Measurements from ENCODE around the gene GREB1L. TPM values are rescaled to one million over a fixed set of nuclear protein-coding genes. Genes with fewer than 3 reads are reported as not detected.
"Not testable (repeated sequence)": the region's sequence is repeated elsewhere in the genome, so short reads cannot be mapped to it uniquely, and the experiment has no call there.

The GREB1L gene
- total RNA-seq, 1 experiment from 2014 or later, result 2.1 TPM

DNA sequence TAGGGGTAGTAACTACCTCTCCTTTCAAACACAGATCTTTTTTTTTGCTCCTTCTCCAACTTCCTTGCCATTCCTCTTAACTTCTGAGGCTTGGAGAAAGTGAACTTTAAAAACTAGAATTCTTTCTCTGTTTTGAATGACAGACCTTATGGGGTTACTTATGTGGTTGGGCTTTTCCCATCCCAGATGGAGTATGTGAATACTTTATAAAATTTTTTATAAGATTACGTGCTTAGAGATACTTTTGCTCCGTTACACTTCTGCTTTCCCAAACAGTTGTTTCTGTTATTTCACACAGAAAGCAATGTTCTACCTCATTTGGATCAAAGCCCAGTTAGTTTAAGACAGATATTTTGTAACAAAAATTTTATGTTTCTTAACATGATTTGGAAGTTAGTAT is 20.2 kb downstream of the GREB1L start:
- DNase-seq (ENCODE audit: extremely low read depth, low read depth), result no peak

- DNase-seq (ENCODE audit: extremely low read depth, low read depth), result no peak
Measured at GRCh38 chr18:21262979-21263378, 20.9 kb downstream of the GREB1L start.

GRCh38 chr18:21264651-21265050 is 22.6 kb downstream of the GREB1L start:
- DNase-seq (ENCODE audit: extremely low read depth, low read depth), result no peak

DNA sequence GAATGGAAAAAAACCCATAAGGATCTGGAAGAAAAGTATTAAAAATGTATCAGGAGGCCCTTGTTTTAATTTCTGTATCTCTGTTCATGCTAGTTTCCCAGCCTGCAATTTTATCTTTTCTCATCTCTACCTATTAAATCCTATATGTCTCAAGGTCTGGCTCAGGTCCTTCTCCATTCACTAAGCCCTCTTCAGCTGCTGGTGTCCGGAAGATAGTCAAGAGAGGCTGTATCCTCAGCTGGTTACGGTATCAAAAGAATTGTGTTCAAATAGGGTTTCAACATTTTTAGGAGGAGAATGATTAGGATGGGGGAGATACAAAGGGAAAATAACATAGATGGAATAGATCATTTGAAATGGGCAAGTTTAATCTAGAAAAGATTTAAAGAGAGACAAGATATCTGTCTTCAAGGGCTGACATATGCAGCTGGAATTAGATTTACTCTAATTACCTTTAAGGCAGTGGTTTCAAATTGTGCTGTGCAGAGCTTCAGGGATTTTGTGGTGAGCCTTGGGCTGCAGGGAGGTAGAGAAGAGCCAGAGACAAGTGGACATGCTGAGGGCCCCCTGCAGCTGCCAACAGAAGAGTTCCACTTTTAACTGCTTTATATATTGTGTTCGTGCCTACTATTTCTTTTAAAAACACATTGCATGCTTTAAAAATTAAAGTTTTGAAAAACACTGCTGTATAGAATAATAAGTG is 24.1 kb downstream of the GREB1L start:
- no peak for DNase-seq (ENCODE audit: extremely low read depth, low read depth)

- DNase-seq (ENCODE audit: extremely low read depth, low read depth), result no peak
Measured at GRCh38 chr18:21267400-21267799, 25.4 kb downstream of the GREB1L start.

DNA sequence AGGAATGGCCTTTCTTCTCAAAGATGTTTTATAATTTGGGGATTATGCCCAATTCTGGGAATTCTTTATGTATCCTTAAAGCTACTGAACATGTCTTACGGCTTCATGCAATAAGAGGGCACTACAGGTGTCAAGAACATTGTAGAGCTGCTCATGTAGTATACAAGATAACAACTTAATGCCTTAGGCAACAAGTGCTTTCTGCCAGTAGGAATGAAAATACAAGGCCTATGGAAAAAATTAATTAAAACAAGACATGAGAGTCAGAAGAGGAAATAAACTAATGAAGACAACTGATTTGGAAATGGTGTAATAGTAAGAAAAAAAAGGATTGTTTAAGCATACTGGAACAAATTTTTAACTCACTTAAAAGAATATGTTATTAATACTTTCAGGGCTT is 27.3 kb downstream of the GREB1L start:
- DNase-seq (ENCODE audit: extremely low read depth, low read depth), result no peak

- DNase-seq (ENCODE audit: extremely low read depth, low read depth), result no peak
Measured at GRCh38 chr18:21270453-21270852, 28.4 kb downstream of the GREB1L start.

DNA sequence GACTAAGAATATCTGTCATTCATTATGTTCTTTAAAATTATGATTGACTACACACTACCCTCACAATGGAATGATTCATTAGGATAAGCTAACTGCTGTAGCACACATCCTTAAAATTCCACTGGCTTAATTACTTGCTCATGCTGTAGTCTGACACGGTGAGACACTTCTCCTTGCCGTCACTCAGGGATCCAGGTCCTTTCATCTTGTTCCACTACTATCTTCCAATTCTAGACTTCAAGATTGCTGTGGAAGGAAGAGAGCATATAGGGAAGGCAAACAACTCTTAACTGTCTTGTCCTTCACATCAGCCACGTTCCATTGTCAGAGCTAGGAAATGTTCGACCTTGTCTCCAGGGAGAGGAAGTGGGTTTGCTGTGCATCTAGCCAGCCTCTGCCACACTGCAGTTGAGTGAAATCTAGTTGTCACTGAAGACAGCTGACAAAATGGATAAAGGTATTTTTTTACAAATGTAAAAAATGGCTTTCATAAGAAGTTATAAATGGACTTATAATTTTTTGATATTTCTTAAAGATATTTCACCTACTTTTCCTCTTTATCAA is 30.1 kb downstream of the GREB1L start:
- DNase-seq (ENCODE audit: extremely low read depth, low read depth), result no peak

GRCh38 chr18:21273568-21273967 is 31.5 kb downstream of the GREB1L start:
- no peak for DNase-seq (ENCODE audit: extremely low read depth, low read depth)

GRCh38 chr18:21275645-21276044 is 33.6 kb downstream of the GREB1L start:
- no peak for DNase-seq (ENCODE audit: extremely low read depth, low read depth)

DNA sequence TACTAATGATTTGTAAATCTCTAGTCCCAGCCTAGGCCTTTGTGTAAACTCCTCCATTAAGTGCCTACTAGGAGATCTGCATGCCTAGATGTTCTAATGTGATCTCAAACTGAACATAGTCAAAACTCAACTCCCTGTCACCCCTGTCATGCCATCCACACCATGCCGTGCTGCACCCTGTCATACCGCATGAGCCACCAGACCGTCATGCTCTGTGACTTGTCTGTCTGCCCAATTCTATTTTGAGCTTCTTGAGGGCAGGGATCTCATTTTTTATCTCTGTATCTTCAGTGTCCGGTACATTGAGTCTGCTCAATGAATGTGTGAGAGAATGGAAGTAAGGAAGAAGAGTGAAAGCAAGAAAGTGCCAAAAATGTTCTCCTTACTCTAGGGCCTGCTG is 35.5 kb downstream of the GREB1L start:
- DNase-seq (ENCODE audit: extremely low read depth, low read depth), result no peak

GRCh38 chr18:21278218-21278617 is 36.2 kb downstream of the GREB1L start:
- DNase-seq (ENCODE audit: extremely low read depth, low read depth), result not testable (repeated sequence)

DNA sequence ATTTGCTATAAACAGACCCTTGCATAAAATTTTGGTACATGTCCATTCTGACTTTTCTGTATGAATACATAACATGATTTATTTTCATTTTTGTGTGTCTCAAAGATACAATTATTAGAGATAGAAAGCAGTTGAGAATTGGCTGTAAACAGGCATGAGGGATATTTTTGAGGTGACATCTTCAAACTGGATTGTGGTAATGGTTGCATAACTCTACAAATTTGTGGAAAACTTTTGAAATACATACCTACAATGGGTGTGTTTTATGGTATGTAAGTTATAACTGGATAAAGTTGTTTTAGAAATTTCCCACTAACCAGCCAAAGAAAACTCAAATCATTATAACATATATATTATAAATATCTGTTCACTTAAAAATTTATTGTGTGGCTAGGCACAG is 39.6 kb downstream of the GREB1L start:
- no peak for DNase-seq (ENCODE audit: extremely low read depth, low read depth)

- no peak for DNase-seq (ENCODE audit: extremely low read depth, low read depth)
Measured at GRCh38 chr18:21284540-21284939, 42.5 kb downstream of the GREB1L start.

GRCh38 chr18:21289827-21290226 is 47.8 kb downstream of the GREB1L start:
- DNase-seq (ENCODE audit: extremely low read depth, low read depth), result no peak

DNA sequence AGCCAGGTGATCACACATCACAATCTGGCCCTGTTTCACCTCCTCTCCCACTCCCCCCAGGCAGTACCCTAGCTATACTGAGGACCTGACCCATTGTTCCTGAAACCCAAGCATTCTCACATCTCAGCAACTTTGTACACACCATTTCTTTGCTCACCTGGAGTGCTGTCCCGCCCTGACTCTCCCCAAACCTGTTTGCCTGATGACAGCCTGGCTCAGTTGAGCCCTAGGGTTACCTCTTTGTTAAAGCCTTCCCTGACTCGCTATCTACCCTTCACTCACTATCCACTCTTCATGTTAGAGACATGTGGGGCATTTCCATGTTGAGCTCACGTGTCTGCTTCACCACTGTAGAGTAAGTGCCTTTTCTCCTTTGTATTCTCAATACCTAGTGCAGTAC is 49.1 kb downstream of the GREB1L start:
- DNase-seq (ENCODE audit: extremely low read depth, low read depth), result no peak

GRCh38 chr18:21293479-21293878 is 51.4 kb downstream of the GREB1L start:
- DNase-seq (ENCODE audit: extremely low read depth, low read depth), result no peak

DNA sequence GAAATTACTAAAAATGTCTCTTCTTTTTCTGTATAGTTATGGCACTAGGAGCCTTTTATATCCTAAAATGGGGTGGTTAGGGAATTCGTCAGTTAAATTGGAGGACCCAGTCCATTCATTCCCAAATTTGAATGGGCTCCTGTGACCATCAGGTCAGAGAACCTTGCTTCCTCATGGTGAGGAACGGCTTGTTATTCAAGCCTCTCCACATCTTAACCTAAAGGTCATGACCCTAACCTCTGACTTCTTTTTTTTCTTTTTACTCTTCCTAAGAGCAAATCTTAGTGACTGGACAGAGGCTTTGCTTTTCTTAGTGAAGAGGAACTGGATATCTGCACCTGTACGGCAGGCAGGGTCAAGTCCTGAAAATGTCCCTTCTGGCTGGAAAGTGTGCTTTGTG is 53.1 kb downstream of the GREB1L start:
- no peak for DNase-seq (ENCODE audit: extremely low read depth, low read depth)

- DNase-seq (ENCODE audit: extremely low read depth, low read depth), result no peak
Measured at GRCh38 chr18:21296045-21296444, 54.0 kb downstream of the GREB1L start.

DNA sequence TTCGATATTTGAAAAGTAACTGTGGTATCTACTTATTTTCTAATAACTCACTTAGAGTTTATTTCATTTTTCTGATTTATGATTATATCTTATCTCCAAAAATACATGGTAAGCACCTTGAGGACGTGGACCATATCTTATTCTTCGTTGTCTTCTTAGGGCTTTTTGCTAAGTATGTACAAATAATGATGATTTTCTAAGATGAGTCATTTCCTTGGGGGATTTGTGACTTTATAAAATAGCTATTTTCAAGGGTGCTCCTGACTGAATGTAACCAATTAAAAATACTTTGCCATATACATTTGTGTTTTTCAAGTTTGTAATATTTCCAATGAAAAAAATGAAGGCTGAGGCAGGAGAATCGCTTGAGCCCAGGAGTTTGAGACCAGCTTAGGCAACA is 56.3 kb downstream of the GREB1L start:
- no peak for DNase-seq (ENCODE audit: extremely low read depth, low read depth)

GRCh38 chr18:21300035-21300907 is 58.2 kb downstream of the GREB1L start:
- no peak for DNase-seq (ENCODE audit: extremely low read depth, low read depth)

- DNase-seq (ENCODE audit: extremely low read depth, low read depth), result no peak
Measured at GRCh38 chr18:21300908-21301200, 58.8 kb downstream of the GREB1L start.
